AG09319 (cell line): ENCODE results near the gene DIPK2B.

Source experiments
- DNase-seq: peaks from one replicate; pipeline ENCODE4 v3.0.0-alpha.2; 2010; ENCODE audit warnings: low read depth; ENCODE audit errors: extremely low read depth
- CTCF ChIP-seq: IDR thresholded peaks from 2 replicates; pipeline ENCODE4 v1.5.1; 2011; ENCODE audit warnings: low read depth, mild to moderate bottlenecking, inconsistent platforms, low read length, moderate library complexity

Gene DIPK2B

GRCh38 chrX:45228126-45228525 is 27.4 kb upstream of the DIPK2B start:
- TF ChIP-seq CTCF = no peak
- no peak for DNase-seq

GRCh38 chrX:45208121-45208856 is 7.6 kb upstream of the DIPK2B start:
- no peak for TF ChIP-seq CTCF
- DNase-seq = no peak

- TF ChIP-seq CTCF = no peak
- DNase-seq = no peak
Observed at GRCh38 chrX:45202171-45202570, 1.5 kb upstream of the DIPK2B start.

- no peak for DNase-seq
- TF ChIP-seq CTCF = no peak
Observed at GRCh38 chrX:45198706-45199105, 2.0 kb downstream of the DIPK2B start.

- DNase-seq = no peak
- no peak for TF ChIP-seq CTCF
Observed at GRCh38 chrX:45198301-45198700, 2.4 kb downstream of the DIPK2B start.

GRCh38 chrX:45196701-45197100 is 4.0 kb downstream of the DIPK2B start:
- no peak for TF ChIP-seq CTCF
- DNase-seq = peak; percentile 3

GRCh38 chrX:45191820-45192409 is 8.8 kb downstream of the DIPK2B start:
- no peak for TF ChIP-seq CTCF
- no peak for DNase-seq
